Progenitor cell of endocrine pancreas (in vitro differentiated cells): ENCODE data around the gene TMEM158. TPM values are rescaled to one million over a fixed set of nuclear protein-coding genes. Genes with fewer than 3 reads are reported as not detected.

Experiments used
- DNase-seq: peaks from one replicate; pipeline ENCODE4 v3.0.0; 2021; ENCODE audit warnings: low spot score; ENCODE audit not compliant: unreplicated experiment
- H3K27ac Mint-ChIP-seq: 2 replicates; pipeline ENCODE4 v1.8.0; 2021; ENCODE audit warnings: mild to moderate bottlenecking, moderate library complexity, mixed read lengths
- H3K27me3 Mint-ChIP-seq: 2 replicates; pipeline ENCODE4 v1.8.0; 2021; ENCODE audit warnings: mixed read lengths
- H3K36me3 Mint-ChIP-seq: 2 replicates; pipeline ENCODE4 v1.8.0; 2022; ENCODE audit warnings: mixed read lengths; ENCODE audit not compliant: insufficient read depth
- H3K4me1 Mint-ChIP-seq: 2 replicates; pipeline ENCODE4 v1.8.0; 2021; ENCODE audit warnings: low read depth, mixed read lengths
- H3K4me3 Mint-ChIP-seq: 2 replicates; pipeline ENCODE4 v1.8.0; 2021; ENCODE audit warnings: low read depth, mild to moderate bottlenecking, moderate library complexity, mixed read lengths
- H3K9me3 Mint-ChIP-seq: 2 replicates; pipeline ENCODE4 v1.8.0; 2021; ENCODE audit warnings: low read depth, mixed read lengths
- total RNA-seq: library from RNA; stranded (reverse); gene quantifications from 2 replicates; pipeline ENCODE4 v1.2.1, GENCODE V29; 2021
- TF ChIP-seq, protein P1 (sequence below): fragments of 200-600 bp; sonication (generic); IDR thresholded peaks from one replicate; pipeline ENCODE4 v1.5.0; 2021; ENCODE audit warnings: antibody characterized with exemption, mild to moderate bottlenecking; ENCODE audit not compliant: unreplicated experiment

Gene TMEM158
- total RNA-seq, 1 donor from 2014 or later, result 4.9 TPM

GRCh38 chr3:45224824-45225464 lies 1.1 kb downstream of the TMEM158 start:
- DNase-seq, result peak; percentile 67
- TF ChIP-seq, protein P1, sequence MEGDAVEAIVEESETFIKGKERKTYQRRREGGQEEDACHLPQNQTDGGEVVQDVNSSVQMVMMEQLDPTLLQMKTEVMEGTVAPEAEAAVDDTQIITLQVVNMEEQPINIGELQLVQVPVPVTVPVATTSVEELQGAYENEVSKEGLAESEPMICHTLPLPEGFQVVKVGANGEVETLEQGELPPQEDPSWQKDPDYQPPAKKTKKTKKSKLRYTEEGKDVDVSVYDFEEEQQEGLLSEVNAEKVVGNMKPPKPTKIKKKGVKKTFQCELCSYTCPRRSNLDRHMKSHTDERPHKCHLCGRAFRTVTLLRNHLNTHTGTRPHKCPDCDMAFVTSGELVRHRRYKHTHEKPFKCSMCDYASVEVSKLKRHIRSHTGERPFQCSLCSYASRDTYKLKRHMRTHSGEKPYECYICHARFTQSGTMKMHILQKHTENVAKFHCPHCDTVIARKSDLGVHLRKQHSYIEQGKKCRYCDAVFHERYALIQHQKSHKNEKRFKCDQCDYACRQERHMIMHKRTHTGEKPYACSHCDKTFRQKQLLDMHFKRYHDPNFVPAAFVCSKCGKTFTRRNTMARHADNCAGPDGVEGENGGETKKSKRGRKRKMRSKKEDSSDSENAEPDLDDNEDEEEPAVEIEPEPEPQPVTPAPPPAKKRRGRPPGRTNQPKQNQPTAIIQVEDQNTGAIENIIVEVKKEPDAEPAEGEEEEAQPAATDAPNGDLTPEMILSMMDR, result peak; percentile 69
- no peak overlapping the region for H3K27ac Mint-ChIP-seq
- H3K4me1 Mint-ChIP-seq, result peaks cover 13% of the 10 kb centered on the region
- peak overlapping the region; percentile 83 for H3K4me3 Mint-ChIP-seq
- no peaks in the 10 kb centered on the region for H3K36me3 Mint-ChIP-seq
- H3K9me3 Mint-ChIP-seq, result no peaks in the 10 kb centered on the region
- peaks cover 75% of the 10 kb centered on the region for H3K27me3 Mint-ChIP-seq

DNA sequence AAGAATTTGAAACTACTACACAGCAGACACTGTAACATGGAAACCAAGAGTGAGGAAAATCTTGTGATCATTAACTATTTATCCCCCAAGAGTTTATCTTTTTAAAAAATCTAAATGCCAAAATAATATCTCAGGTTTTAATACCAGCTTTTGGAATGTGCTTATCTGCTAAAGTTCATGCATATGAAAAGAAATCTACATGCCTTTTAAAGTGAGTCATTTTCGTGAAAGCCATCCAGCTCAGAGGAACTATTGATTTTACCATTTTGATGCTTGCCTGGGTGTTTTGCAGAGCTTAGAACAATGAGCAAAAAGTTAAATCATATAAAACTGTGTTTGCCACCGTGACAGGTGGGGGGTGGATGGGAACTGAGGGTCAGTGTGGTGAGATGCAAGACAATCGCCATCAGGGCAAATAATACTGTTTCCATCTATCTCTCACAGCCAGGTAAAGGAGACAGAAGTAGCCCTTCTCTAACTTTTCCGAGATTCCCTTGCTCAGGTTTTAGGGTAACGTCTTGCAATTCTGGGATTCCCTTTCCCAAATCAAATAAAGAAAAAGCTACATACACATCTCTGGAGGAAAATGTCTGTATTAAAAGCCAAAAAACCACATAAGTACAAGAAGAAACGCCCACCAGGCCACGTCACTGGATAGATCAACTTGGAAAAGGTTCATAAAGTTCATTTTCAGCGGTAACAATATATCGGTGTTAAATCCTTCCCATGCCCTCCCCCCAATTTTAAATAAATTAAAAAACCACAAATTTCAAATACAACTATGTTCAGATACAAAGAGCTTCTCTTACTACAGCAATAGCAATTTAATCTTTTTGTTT lies 2.0 kb downstream of the TMEM158 start:
- Mint-ChIP-seq H3K27ac (no peak overlapping the region), H3K4me3 (peak overlapping the region; percentile 59), H3K9me3 (no peaks in the 10 kb centered on the region), H3K27me3 (peaks cover 70% of the 10 kb centered on the region), H3K4me1 (peaks cover 13% of the 10 kb centered on the region), H3K36me3 (no peaks in the 10 kb centered on the region)
- no peak for DNase-seq
- TF ChIP-seq, protein P1, result no peak

DNA sequence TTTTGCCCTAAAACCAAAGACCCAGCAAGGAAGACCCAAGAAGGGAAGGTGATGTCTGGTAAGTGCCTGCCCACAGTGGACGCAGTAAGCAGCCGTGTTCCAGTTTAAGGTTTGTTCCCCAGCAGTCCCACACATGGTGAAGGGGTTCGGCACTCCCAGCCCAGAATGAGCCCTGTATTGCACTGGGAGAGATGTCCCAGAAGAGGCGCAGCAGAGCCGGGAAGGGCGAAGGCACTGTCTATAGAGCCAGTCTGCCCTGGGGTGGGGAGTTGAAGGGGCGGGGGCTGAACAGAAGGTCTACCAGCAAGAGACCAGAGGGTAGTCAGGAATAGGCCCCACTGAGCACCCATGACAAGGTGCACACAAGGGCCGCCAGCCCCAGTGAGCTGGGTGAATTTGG lies 6.4 kb downstream of the TMEM158 start:
- no peak overlapping the region for H3K27ac Mint-ChIP-seq
- DNase-seq, result no peak
- H3K27me3 Mint-ChIP-seq, result peaks cover 54% of the 10 kb centered on the region
- peaks cover 6% of the 10 kb centered on the region for H3K4me1 Mint-ChIP-seq
- no peaks in the 10 kb centered on the region for H3K9me3 Mint-ChIP-seq
- TF ChIP-seq, protein P1, result no peak
- H3K36me3 Mint-ChIP-seq, result no peaks in the 10 kb centered on the region
- H3K4me3 Mint-ChIP-seq, result no peak overlapping the region

- H3K36me3 Mint-ChIP-seq, result no peaks in the 10 kb centered on the region
- peaks cover 50% of the 10 kb centered on the region for H3K27me3 Mint-ChIP-seq
- H3K4me1 Mint-ChIP-seq, result no peaks in the 10 kb centered on the region
- no peaks in the 10 kb centered on the region for H3K9me3 Mint-ChIP-seq
- H3K4me3 Mint-ChIP-seq, result no peak overlapping the region
- no peak for DNase-seq
- no peak overlapping the region for H3K27ac Mint-ChIP-seq
- TF ChIP-seq, protein P1, result no peak
Measured at GRCh38 chr3:45218578-45219390, 7.3 kb downstream of the TMEM158 start.

GRCh38 chr3:45216021-45216609 lies 10.0 kb downstream of the TMEM158 start:
- Mint-ChIP-seq H3K9me3 (no peaks in the 10 kb centered on the region), H3K4me3 (no peak overlapping the region), H3K4me1 (no peaks in the 10 kb centered on the region), H3K27me3 (peaks cover 39% of the 10 kb centered on the region), H3K36me3 (no peaks in the 10 kb centered on the region), H3K27ac (no peak overlapping the region)
- TF ChIP-seq, protein P1, result no peak
- DNase-seq, result no peak
